ENCODE results near the gene DDC. TPM values are rescaled to one million over a fixed set of nuclear protein-coding genes. Genes with fewer than 3 reads are reported as not detected.
"Not testable (repeated sequence)": the region's sequence is repeated elsewhere in the genome, so short reads cannot be mapped to it uniquely, and the experiment has no call there.

DDC gene
- total RNA-seq, 2 experiments from 2014 or later: not detected

DNA sequence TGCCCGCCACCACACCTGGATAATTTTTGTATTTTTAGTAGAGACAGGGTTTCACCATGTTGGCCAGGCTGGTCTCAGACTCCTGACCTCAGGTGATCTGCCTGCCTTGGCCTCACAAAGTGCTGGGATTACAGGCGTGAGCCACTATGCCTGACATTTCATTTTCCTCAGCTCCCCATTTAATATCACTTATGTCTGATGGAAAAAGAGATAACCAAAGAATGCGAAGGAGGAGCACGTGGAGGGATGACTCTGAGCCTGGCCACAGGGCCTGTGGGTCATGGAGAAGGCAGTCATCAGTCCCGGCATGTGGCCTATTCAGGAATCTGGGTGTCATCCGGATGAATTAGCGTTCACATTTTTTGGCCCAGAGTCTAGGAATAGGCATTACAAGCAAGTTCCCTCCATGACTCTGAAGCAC lies 29.9 kb downstream of the DDC start:
- ATAC-seq (ENCODE audit: low read depth); H3K4me3 Mint-ChIP-seq; DNase-seq; H3K27ac Mint-ChIP-seq; H3K27me3 Mint-ChIP-seq; POLR2A ChIA-PET; H3K4me1 Mint-ChIP-seq; H3K36me3 Mint-ChIP-seq; H3K9me3 Mint-ChIP-seq: not testable (repeated sequence)

DNA sequence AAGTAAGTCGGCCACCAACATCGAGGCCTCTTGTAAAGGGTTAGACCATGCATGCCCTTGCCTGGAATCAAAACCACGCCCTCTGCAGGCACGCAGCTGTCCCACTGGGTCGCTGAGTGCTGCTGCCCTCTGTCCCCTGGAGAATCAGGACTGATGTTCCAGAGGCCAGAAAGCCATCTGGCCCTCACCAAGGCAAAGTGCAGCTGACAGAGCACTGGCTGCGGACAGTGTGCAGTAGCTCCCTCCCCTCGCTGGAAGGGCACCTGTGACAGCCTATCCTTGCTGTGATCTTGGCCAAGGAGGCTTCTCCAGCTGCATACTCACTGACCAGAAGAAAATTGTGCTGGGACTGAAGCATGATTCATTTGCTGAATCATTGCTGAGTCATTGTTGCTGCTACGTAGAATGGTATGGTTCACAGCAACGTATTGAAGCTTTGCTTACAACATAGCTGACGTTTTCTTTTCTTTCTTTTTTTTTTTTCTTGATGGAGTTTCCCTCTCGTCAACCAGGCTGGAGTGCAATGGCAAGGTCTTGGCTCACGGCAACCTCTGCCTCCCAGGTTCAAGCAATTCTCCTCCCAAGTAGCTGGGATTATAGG lies 30.4 kb downstream of the DDC start:
- ATAC-seq (ENCODE audit: low read depth): no peak
- Mint-ChIP-seq H3K4me3 (no peak overlapping the region), H3K27ac (no peak overlapping the region), H3K36me3 (no peaks in the 10 kb centered on the region), H3K4me1 (no peaks in the 10 kb centered on the region), H3K27me3 (peaks cover 5% of the 10 kb centered on the region), H3K9me3 (no peaks in the 10 kb centered on the region)
- POLR2A ChIA-PET: no interaction called here
- no peak for DNase-seq

DNA sequence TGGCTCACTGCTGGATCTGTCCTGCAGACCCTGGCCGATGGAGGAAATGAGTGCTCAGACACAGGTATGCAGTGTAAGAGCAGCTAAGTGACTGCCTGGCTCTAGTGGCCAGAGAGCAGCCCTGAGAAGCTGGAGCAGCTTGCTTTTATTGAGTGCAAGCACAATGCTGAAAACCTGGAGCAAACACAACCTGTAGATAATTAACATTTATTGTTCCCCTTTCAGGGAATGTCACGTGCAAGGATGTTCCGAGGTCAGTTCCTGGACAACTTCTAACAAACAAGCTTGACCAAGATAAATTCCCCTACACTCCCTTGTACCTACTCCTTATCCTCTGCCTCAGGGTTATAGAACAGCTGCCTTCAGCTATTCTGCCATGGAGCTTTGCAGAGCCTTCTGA lies 31.3 kb downstream of the DDC start:
- no peak for ATAC-seq (ENCODE audit: low read depth)
- no peaks in the 10 kb centered on the region for H3K4me1 Mint-ChIP-seq
- H3K9me3 Mint-ChIP-seq: no peaks in the 10 kb centered on the region

DNA sequence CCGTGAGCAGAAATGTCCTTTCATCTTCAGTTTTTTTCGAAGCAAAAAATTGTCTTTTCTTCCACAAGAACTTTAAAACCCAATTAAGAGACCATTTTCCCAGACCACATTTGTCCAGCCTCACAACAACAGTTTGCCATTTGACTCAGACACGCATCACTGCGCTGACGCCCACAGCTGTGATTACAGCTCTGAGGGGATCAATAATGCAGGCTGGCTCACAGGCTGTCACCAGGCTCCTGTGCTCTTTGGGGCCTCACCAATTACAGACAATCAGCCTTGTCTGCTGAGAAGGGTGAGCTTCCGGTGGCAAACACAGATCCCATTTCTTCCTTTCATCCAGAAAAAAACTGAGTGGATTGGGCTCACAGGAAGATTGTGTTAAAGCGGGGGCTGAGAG lies 33.3 kb downstream of the DDC start:
- no peak for ATAC-seq (ENCODE audit: low read depth)
- H3K36me3 Mint-ChIP-seq: no peaks in the 10 kb centered on the region
- no peak overlapping the region for H3K4me3 Mint-ChIP-seq
- POLR2A ChIA-PET: no interaction called here
- no peaks in the 10 kb centered on the region for H3K4me1 Mint-ChIP-seq
- H3K27me3 Mint-ChIP-seq: peaks cover 5% of the 10 kb centered on the region
- DNase-seq: no peak
- H3K9me3 Mint-ChIP-seq: no peaks in the 10 kb centered on the region
- H3K27ac Mint-ChIP-seq: no peak overlapping the region

More for the DNA sequence above, 31.3 kb downstream of the DDC start:
- no peak overlapping the region for H3K27ac Mint-ChIP-seq
- POLR2A ChIA-PET: no interaction called here
- peaks cover 5% of the 10 kb centered on the region for H3K27me3 Mint-ChIP-seq
- H3K36me3 Mint-ChIP-seq: no peaks in the 10 kb centered on the region
- no peak overlapping the region for H3K4me3 Mint-ChIP-seq
- DNase-seq: no peak

DNA sequence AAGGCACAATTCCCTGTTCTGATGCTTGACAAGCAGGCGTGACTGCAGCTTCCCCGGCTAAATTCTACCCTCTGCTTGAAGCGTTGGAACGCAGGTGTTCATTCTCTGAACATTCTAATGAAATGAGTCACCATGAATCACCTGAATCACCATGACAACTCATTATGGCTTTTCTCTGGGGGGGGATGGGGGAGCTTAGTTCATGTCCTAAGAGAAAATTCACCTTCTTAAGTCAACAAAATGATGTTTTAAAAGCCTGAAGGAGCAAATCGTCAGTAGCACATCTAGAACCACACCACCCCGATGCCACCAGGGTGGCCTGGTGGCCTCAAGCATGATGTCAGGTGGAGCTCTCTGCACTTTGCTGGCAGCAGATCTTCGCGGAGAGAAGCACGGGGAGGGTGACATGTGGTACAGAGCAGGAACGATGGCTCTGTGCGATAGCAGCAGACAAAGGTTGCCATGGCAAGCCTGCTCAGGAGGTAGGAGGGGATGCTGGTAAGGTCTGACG lies 33.7 kb downstream of the DDC start:
- ATAC-seq (ENCODE audit: low read depth) (no peak), DNase-seq (no peak)
- no peak overlapping the region for H3K27ac Mint-ChIP-seq
- no peak overlapping the region for H3K4me3 Mint-ChIP-seq
- no peaks in the 10 kb centered on the region for H3K9me3 Mint-ChIP-seq
- POLR2A ChIA-PET: no interaction called here
- H3K36me3 Mint-ChIP-seq: no peaks in the 10 kb centered on the region
- no peaks in the 10 kb centered on the region for H3K4me1 Mint-ChIP-seq
- H3K27me3 Mint-ChIP-seq: peaks cover 5% of the 10 kb centered on the region

DNA sequence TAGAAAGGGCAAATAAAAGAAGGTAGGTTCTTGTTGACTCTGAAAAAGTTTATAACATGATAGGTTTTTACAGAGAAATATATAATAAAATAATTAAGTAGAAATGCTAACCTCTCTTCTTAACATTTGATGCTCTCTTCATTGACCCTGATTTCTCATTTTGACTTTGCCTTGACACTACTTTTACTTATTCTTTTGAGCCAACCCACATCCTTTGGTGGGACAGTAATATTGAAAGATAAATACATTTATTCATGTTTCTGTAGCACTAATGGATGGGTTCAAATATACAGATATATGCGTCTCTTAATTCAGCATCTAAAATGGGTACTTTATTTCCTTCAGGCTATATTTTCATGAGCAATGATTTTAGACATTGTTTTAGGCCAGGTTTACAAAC lies 34.4 kb downstream of the DDC start:
- no peak overlapping the region for H3K4me3 Mint-ChIP-seq
- POLR2A ChIA-PET: no interaction called here
- DNase-seq (no peak), ATAC-seq (ENCODE audit: low read depth) (no peak)
- no peak overlapping the region for H3K27ac Mint-ChIP-seq
- H3K36me3 Mint-ChIP-seq: no peaks in the 10 kb centered on the region
- H3K4me1 Mint-ChIP-seq: no peaks in the 10 kb centered on the region
- no peaks in the 10 kb centered on the region for H3K9me3 Mint-ChIP-seq
- H3K27me3 Mint-ChIP-seq: peaks cover 10% of the 10 kb centered on the region

DNA sequence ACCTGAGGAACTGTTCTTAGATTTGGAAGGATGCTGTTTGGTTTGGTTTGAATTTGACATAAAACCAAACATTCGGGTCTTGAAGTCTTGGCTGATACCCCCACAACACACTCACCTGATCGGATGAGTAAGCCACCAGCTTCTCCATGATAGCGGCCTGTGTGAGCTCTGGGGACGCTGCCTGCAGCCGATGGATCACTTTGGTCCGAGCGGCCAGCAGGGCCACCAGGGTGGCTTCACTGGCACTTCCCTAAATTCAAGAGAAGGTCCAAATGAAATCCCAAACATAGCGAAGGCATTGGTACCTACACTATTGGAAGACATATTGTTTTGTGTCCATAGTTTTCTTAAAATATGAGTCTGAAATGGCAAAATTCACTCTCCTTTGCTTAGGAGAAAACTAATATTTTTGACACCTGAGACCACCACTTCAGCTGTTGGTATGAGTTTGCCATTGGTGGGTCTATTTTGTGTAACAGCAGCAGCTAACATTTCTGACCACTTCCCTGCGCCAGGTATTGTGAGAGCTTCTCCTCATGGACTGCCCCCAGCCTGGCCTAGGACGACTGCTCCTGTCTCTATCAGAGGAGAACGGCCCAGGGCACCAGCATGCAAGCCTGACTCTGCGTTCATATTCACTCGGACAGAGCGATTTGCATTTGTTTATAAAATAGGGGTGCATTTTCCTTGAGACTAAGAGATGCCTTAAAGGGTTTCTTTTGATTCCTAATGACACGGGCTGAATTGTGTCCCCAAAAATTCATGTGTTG lies 35.9 kb downstream of the DDC start:
- Mint-ChIP-seq H3K9me3 (no peaks in the 10 kb centered on the region), H3K27me3 (peaks cover 11% of the 10 kb centered on the region), H3K36me3 (no peaks in the 10 kb centered on the region), H3K4me1 (no peaks in the 10 kb centered on the region), H3K4me3 (no peak overlapping the region), H3K27ac (no peak overlapping the region)
- no peak for DNase-seq
- ATAC-seq (ENCODE audit: low read depth): no peak
- POLR2A ChIA-PET: no interaction called here

DNA sequence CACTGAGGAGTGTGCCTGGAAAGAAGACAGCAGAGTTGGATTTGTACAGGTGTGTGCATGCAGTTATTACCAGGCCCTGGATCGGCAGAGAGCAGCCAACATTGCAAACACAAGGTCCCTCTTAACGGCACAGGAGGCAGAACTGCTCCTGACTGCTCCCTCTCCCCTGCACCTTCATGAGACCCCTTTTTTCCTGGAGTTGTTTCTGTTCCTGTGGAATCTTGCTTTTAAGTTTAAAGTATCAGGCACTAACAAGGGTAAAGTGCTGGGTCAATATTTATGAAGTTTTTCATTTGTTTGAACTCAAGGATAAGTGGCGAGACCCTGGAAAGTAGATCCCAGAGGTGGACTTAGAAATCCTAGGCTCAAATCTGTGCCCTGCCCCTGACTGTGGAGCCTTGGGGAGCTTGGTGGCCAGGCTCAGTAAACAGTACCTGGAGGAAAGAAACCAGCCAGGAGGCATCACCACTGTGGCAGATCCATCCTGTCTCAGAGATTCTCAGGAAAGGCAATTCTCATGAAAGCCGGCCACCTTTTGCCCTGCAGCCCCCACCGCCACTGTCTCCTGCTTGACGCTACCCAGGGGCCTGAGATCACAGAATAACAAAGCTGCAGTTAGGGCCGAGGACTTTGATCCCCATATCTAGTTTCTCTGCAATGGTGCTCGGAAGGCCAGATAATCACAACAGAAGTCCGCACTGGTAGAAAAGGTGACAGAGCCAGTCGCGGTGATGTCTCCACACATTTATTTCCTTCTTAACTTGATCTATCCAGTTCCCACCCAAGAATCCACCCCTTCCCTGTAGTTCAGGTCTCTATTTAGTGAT lies 36.7 kb downstream of the DDC start:
- ATAC-seq (ENCODE audit: low read depth) (no peak), DNase-seq (no peak)
- Mint-ChIP-seq H3K27me3 (peaks cover 19% of the 10 kb centered on the region), H3K36me3 (no peaks in the 10 kb centered on the region), H3K4me1 (no peaks in the 10 kb centered on the region), H3K9me3 (no peaks in the 10 kb centered on the region), H3K4me3 (no peak overlapping the region), H3K27ac (no peak overlapping the region)
- POLR2A ChIA-PET: no interaction called here

DNA sequence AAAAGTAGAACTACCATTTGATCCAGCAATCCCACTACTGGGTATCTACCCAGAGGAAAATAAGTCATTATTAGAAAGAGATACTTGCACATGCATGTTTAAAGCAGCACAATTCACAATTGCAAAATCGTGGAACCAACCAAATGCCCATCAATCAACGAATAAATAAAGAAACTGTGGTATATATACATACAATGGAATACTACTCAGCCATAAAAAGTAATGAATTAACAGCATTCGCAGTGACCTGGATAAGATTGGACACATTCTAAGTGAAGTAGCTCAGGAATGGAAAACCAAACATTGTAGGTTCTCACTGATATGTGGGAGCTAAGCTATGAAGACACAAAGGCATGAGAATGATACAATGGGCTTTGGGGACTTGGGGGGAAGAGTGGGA lies 45.9 kb downstream of the DDC start:
- Mint-ChIP-seq H3K27me3 (peaks cover 36% of the 10 kb centered on the region), H3K36me3 (peaks cover 11% of the 10 kb centered on the region)
- DNase-seq; H3K4me1 Mint-ChIP-seq; ATAC-seq (ENCODE audit: low read depth); H3K4me3 Mint-ChIP-seq; H3K9me3 Mint-ChIP-seq; POLR2A ChIA-PET; H3K27ac Mint-ChIP-seq: not testable (repeated sequence)

DNA sequence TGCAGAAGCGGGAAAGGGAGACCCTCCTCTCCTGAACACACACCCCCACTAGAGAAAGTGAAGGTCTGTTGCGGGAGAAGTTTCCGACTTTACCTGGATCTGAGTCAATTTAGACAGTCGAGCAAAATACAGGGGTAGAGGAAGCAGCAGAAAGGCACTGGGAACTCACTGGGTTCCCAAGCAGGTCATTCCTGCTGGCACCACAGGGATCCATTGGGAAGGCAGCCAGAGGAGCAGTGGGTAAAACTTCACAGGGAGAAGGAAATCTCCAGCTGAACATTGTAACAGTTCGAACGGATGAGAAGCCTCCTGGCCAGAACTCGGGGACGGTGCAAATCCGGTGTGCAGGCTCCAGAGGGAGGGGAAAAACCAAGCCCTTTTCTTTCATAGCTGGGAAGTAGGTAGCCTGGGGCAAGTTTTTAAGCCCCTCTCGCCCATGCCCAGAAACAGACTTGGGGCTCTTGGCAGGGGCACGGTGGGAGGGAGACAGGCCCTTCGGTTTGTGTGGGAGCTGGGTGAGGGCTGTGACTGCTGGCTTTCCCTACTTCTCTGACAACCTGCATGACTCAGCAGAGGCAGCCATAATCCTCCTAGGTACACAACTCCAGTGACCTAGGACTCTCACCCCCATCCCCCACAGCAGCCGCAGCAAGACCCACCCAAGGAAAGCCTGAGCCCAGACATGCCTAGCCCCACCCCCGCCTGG lies 51.9 kb downstream of the DDC start:
- no peak overlapping the region for H3K27ac Mint-ChIP-seq
- no peak for DNase-seq
- peaks cover 11% of the 10 kb centered on the region for H3K27me3 Mint-ChIP-seq
- ATAC-seq (ENCODE audit: low read depth): no peak
- H3K9me3 Mint-ChIP-seq: peaks cover 4% of the 10 kb centered on the region
- POLR2A ChIA-PET: no interaction called here
- H3K4me3 Mint-ChIP-seq: no peak overlapping the region
- H3K36me3 Mint-ChIP-seq: peaks cover 11% of the 10 kb centered on the region
- peaks cover 7% of the 10 kb centered on the region for H3K4me1 Mint-ChIP-seq

DNA sequence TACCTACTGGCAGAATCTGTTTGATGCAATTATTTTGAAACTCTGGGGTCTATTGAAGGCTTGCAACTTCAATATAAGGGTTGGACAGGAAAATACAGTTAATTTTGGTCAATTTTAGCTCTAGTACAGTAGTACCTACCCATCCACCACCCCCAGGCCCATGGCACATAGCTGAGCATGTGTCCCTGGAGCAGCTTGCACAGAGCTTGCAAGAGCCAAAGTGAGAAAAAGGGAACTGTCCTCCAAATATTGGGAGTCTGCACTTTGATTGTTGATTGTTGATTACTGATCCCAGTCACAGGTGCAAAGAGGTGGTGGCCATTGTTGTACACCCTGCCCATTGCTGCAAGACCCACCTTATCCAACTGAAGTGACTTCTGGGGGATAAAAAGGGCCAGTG lies 52.8 kb downstream of the DDC start:
- Mint-ChIP-seq H3K27me3 (peaks cover 10% of the 10 kb centered on the region), H3K9me3 (peaks cover 4% of the 10 kb centered on the region), H3K36me3 (peaks cover 10% of the 10 kb centered on the region), H3K4me1 (peaks cover 7% of the 10 kb centered on the region), H3K4me3 (no peak overlapping the region), H3K27ac (no peak overlapping the region)
- no peak for DNase-seq
- POLR2A ChIA-PET: no interaction called here
- no peak for ATAC-seq (ENCODE audit: low read depth)

DNA sequence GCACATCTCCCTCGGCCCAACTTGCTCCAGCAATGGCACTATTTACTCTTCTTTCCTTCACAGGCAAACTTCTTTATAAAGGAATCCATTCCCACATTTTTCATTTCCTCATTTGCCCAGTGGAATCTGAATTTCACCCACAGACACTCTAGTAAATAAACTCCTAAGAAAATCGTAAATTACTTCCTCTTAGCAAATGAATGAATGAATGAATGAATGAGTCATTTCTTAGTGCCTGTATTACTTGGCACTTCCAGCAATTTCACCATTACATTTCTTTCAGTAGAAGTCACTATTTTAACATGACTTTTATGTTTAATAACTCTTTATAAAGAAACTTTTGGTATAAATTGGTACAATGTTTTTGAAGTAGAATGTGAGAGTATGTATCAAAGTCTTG lies 55.7 kb downstream of the DDC start:
- peaks cover 1% of the 10 kb centered on the region for H3K4me1 Mint-ChIP-seq
- no peak overlapping the region for H3K4me3 Mint-ChIP-seq
- ATAC-seq (ENCODE audit: low read depth) (no peak), DNase-seq (no peak)
- no peaks in the 10 kb centered on the region for H3K9me3 Mint-ChIP-seq
- POLR2A ChIA-PET: no interaction called here
- H3K27ac Mint-ChIP-seq: no peak overlapping the region
- H3K27me3 Mint-ChIP-seq: peaks cover 11% of the 10 kb centered on the region
- no peaks in the 10 kb centered on the region for H3K36me3 Mint-ChIP-seq

DNA sequence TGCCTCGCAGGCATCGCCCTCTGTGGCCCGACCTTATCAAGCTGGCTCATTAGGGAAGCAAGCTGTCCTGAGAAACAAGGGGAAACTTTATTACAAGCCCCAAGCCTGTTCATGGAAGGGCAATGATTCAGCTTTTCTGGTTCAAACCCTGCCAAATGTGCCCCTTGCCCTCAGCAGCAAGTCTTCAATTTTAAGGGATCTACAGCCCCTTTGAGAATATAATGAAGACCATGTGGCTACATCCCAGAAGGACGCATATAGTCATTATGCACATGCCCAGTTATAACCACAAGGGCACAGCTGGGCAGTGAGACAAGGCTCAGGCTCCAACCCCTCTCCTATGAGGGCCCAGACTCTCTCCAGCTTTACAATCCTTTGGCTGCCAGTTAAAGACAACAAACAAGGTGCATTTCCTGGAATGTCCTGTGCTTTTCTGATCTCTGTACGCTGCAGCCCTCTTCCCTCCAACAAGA lies 56.7 kb downstream of the DDC start:
- Mint-ChIP-seq H3K4me3 (no peak overlapping the region), H3K36me3 (no peaks in the 10 kb centered on the region), H3K9me3 (no peaks in the 10 kb centered on the region), H3K4me1 (peaks cover 1% of the 10 kb centered on the region), H3K27me3 (peaks cover 9% of the 10 kb centered on the region), H3K27ac (no peak overlapping the region)
- POLR2A ChIA-PET: no interaction called here
- ATAC-seq (ENCODE audit: low read depth): no peak
- DNase-seq: no peak

Data from activated naive CD8-positive, alpha-beta T cell treated with anti-CD3 and anti-CD28 coated beads, Interleukin-2, amount 10 ng/mL, durations not matched to agents 7 days and 5 days (primary cell).